HUES48 (cell line): Measurements from ENCODE around the gene CDH16.
A peak's percentile ranks its signal among the peaks of the same experiment; 100 is the strongest.
"Not testable (repeated sequence)": the region's sequence is repeated elsewhere in the genome, so short reads cannot be mapped to it uniquely, and the experiment has no call there.

ENCODE experiments used
- H3K27ac ChIP-seq: one replicate; pipeline ENCODE4 v1.7.0; 2013; ENCODE audit warnings: low read depth, low read length, inconsistent platforms
- H3K27me3 ChIP-seq: 2 replicates; pipeline ENCODE4 v1.6.1; 2013; ENCODE audit warnings: mild to moderate bottlenecking, low read length; ENCODE audit not compliant: control insufficient read depth, insufficient read depth
- H3K36me3 ChIP-seq: 2 replicates; pipeline ENCODE4 v1.6.1; 2013; ENCODE audit warnings: low read length; ENCODE audit not compliant: control insufficient read depth, insufficient read depth
- H3K4me1 ChIP-seq: 2 replicates; pipeline ENCODE4 v1.6.1; 2013; ENCODE audit warnings: mild to moderate bottlenecking, low read length; ENCODE audit not compliant: control insufficient read depth, insufficient read depth
- H3K4me3 ChIP-seq: 2 replicates; pipeline ENCODE4 v1.5.1; 2013; ENCODE audit warnings: mild to moderate bottlenecking, low read depth, low read length
- H3K9ac ChIP-seq: 2 replicates; pipeline ENCODE4 v1.6.1; 2013; ENCODE audit warnings: mild to moderate bottlenecking, low read depth, low read length, moderate library complexity
- H3K9me3 ChIP-seq: 2 replicates; pipeline ENCODE4 v1.6.1; 2013; ENCODE audit warnings: low read length; ENCODE audit not compliant: control insufficient read depth, insufficient read depth

CDH16 gene, protein sequence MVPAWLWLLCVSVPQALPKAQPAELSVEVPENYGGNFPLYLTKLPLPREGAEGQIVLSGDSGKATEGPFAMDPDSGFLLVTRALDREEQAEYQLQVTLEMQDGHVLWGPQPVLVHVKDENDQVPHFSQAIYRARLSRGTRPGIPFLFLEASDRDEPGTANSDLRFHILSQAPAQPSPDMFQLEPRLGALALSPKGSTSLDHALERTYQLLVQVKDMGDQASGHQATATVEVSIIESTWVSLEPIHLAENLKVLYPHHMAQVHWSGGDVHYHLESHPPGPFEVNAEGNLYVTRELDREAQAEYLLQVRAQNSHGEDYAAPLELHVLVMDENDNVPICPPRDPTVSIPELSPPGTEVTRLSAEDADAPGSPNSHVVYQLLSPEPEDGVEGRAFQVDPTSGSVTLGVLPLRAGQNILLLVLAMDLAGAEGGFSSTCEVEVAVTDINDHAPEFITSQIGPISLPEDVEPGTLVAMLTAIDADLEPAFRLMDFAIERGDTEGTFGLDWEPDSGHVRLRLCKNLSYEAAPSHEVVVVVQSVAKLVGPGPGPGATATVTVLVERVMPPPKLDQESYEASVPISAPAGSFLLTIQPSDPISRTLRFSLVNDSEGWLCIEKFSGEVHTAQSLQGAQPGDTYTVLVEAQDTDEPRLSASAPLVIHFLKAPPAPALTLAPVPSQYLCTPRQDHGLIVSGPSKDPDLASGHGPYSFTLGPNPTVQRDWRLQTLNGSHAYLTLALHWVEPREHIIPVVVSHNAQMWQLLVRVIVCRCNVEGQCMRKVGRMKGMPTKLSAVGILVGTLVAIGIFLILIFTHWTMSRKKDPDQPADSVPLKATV

DNA sequence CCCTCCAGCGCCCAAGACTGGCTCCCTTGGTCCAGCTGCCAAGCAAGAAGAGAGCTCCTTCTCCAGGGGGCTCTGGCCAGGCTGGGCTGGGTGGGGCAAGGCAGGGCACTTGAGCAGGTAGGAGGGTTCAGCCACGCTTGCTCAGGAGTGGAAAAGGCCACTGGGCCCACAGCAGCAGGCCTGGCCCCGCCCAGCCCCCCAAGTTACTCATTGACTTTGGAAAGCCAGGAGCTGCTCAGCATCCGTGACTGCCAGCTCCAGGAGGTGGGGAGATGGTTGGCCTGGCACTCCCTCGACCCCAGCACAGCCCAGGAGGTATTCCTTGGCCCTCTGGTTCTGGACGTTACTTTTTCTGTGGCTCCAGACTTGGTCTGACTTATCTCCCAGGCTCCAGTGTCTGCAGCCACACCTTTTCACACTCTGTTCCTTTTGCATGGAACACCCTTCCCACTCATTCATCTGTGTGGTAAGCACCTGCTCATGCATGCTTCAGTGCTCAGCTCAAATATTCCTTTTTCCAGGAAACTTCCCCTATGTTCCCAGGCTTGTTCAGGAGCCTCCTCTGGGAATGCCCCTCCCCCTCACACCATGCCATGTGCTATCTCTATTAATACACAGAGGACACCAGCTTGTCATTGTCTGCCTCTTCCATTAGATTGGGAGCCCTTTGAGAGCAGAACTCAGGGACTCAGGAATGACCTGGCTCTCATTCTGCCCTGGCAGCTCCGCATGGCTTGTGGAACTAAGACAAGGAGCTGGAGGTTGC lies at the start of gene CDH16:
TSS of gene CDH16 (minus strand) at position 83 of the 766 bp plus-strand sequence. CDS start 820 bp downstream, outside the sequence.
- H3K27ac ChIP-seq: no peak within 1 kb of the TSS

DNA sequence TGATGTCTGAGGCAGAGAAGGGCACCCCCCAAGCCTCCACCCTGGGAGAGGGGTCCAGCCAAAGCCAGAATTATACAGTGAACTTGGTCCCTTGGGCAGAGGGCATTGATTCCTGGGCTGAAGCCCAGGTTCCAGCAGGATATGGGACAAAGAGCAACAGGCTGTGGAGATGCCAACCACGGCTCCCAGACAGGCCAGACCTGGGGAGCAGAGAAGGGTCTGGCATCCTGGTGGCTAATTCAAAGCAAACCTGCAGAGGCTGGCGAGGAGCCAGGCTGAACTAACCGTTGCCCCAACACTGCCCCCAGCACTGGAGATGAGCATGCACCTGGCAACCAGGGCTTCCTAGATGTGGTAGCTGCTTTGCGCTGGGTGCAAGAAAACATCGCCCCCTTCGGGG lies 45.4 kb upstream of the CDH16 start:
- Histone ChIP-seq H3K36me3 (no peaks in the 10 kb centered on the region), H3K27ac (no peak overlapping the region), H3K27me3 (no peaks in the 10 kb centered on the region), H3K9me3 (no peaks in the 10 kb centered on the region), H3K4me3 (no peak overlapping the region), H3K9ac (no peak overlapping the region), H3K4me1 (peaks cover 2% of the 10 kb centered on the region; the same call in 1 of the 2 replicates)

More for the DNA sequence above, at the start of gene CDH16:
- Histone ChIP-seq H3K36me3 (no peaks in the 10 kb centered on the region), H3K9ac (no peak within 1 kb of the TSS), H3K27me3 (peaks cover 11% of the 10 kb centered on the region), H3K9me3 (no peaks in the 10 kb centered on the region), H3K4me1 (no peaks in the 10 kb centered on the region), H3K4me3 (no peak within 1 kb of the TSS)

DNA sequence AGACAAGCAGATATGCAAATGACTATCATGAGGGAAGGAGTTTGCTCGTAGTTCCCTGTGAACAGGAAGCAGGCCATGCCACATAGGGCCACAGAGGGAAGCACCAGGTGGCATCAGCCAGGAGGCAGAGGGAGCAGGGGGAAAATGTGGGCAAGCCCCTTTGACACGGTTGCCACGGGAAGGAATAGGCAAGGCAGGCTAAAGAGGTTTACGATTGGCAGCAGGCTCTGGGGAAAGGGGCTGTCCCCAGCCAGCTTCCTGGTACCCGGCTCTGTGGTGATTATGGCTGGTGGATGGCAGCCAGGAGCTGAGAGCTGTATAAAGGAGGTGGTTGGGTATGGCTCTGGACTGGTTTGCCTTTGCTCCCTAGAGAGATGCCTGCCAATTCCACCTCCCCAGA lies 43.2 kb upstream of the CDH16 start:
- Histone ChIP-seq H3K27me3 (no peaks in the 10 kb centered on the region), H3K36me3 (no peaks in the 10 kb centered on the region), H3K9ac (no peak overlapping the region), H3K4me3 (no peak overlapping the region), H3K9me3 (no peaks in the 10 kb centered on the region), H3K4me1 (peaks cover 2% of the 10 kb centered on the region; the same call in 1 of the 2 replicates), H3K27ac (no peak overlapping the region)

DNA sequence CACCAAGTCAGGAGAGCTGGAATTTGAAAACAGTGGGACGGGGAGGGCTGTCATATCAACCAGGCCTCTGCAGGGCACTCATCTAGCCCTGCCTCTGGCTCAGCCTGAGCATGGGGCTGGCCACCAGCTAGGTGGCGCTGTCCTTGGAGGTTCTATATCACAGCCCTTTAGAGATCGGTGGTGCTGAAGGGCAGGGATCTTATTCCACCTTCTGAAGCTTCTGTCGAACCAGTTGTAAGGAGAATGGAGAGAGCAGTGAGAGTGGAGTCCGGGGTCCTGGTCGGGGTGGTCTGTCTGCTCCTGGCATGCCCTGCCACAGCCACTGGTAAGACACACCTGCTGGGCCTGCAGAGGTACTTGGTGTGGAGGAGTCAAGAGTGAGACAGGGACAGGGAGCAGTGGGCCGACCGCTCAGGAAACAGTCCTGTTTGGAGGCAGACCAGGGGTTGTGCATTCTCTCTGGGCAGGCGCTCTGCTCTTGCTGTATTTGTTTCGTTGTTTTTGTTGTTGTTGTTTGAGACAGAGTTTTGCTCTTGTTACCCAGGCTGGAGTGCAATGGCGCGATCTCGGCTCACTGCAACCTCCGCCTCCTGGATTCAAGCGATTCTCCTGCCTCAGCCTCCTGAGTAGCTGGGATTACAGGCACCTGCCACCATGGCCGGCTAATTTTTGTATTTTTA lies 42.5 kb upstream of the CDH16 start, which contains the start of gene CES3:
TSS of gene CES3 (plus strand) at position 202 of the 680 bp plus-strand sequence. CDS start at position 244, 42 bp downstream.
- Histone ChIP-seq H3K4me1 (peaks cover 2% of the 10 kb centered on the region; the same call in 1 of the 2 replicates), H3K9ac (peak within 1 kb of the TSS; percentile 22; the same call in 1 of the 2 replicates), H3K27ac (no peak within 1 kb of the TSS), H3K36me3 (no peaks in the 10 kb centered on the region), H3K27me3 (no peaks in the 10 kb centered on the region), H3K9me3 (no peaks in the 10 kb centered on the region), H3K4me3 (peak within 1 kb of the TSS; percentile 57; the same call in 1 of the 2 replicates)

DNA sequence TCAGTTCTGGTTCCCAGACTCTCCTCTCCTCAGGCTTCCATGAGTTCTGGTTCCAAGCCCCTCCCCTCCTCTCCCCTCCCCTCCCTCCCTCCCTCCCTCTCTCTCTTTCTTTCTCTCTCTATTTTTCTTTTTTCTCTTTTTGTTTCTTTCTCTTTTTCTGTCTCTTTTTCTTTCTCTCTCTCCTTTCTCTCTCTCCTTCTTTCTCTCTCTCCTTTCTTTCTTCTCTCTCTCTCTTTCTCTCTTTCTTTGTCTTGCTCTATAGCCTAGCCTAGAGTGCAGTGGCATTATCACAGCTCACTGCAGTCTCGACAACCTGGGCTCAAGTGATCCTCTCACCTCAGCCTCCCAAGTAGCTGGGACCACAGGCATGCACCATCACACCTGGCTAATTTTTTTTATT lies 41.6 kb upstream of the CDH16 start:
- Histone ChIP-seq H3K4me3 (no peak overlapping the region), H3K9ac (no peak overlapping the region), H3K9me3 (no peaks in the 10 kb centered on the region), H3K4me1 (peaks cover 2% of the 10 kb centered on the region; the same call in 1 of the 2 replicates), H3K27ac (no peak overlapping the region), H3K36me3 (no peaks in the 10 kb centered on the region), H3K27me3 (no peaks in the 10 kb centered on the region)

DNA sequence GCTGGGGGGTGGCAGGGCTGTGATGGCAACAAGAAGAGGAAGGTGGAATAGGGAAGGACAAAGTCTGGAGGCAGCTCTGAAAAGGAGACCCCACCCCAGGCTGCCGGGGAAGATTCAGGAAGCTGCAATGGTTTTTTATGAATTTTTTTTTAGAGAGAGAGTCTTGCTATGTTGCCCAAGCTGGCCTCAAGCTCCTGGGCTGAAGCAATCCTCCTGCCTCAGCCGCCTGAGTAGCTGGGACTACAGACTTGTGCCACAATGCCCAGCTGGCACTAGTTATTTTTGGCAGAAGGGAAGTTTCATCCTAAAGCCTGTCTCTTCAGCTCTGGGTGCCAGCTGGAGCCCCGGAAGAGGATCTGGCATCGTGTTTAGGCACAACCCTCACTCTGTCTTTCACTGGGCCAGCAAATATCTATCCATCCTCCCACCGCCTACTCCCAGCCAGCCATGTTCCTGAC lies 41.0 kb upstream of the CDH16 start:
- H3K9ac ChIP-seq: no peak overlapping the region
- H3K4me1 ChIP-seq: peaks cover 2% of the 10 kb centered on the region; the same call in 1 of the 2 replicates
- H3K4me3 ChIP-seq: no peak overlapping the region
- no peaks in the 10 kb centered on the region for H3K9me3 ChIP-seq
- H3K27ac ChIP-seq: no peak overlapping the region
- H3K36me3 ChIP-seq: no peaks in the 10 kb centered on the region
- H3K27me3 ChIP-seq: no peaks in the 10 kb centered on the region

DNA sequence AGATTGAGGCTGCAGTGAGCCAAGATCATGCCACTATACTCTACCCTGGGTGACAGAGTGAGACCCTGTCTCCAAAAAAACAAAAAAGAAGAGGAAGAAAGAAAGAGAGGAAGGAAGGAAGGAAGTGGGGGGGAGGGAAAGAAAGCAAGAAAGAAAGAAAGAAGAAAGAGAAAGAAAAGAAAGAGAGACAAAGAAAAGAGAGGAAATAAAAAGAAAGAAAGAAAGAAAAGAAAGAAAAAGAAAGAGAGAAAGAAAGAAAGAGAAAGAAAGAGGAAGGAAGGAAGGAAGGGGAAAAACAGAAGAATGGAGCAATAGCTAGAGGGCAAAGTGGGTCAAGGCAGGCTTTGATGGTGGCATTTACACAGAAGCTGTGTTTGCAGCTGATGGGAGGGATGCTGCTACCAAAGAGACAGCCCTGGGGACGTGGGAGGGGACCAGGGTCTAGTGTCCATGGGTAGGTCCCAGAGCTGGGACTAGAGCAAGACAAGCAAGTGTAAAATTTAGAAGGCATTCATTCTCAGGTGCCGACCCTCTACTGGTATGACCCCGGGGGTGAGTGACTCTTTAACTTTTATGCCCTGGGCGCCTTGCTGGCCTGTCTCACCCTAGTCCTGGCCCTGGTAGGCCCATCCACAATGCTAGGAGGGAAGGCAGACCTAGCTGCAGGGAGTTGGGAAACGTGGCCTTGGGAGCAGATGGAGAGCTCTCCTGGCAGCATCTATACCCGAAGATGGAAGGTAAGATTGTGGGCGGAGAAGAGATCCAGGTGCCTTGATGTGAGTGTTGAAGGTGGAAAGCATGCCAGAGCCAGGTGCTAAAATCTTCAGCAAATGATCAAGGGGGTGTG lies 40.4 kb upstream of the CDH16 start:
- no peak overlapping the region for H3K9ac ChIP-seq

DNA sequence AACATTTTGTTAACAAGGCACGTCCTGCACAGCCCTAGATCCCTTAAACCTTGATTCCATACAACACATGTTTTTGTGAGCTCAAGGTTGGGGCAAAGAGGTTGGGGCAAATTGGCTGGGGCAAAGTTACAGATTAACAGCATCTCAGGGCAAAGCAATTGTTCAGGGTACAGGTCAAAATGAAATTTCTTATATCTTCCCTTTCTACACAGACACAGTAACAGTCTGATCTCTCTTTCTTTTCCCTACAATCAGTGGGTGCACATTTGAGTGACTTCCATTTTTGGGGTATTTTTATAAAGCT lies 37.4 kb upstream of the CDH16 start:
- H3K27ac ChIP-seq, H3K27me3 ChIP-seq, H3K9me3 ChIP-seq, H3K4me1 ChIP-seq, H3K9ac ChIP-seq, H3K36me3 ChIP-seq, H3K4me3 ChIP-seq: not testable (repeated sequence)

More for the DNA sequence above, 40.4 kb upstream of the CDH16 start:
- H3K9me3 ChIP-seq: no peaks in the 10 kb centered on the region
- no peaks in the 10 kb centered on the region for H3K36me3 ChIP-seq
- H3K27ac ChIP-seq: no peak overlapping the region
- peaks cover 2% of the 10 kb centered on the region; the same call in 1 of the 2 replicates for H3K4me1 ChIP-seq
- no peaks in the 10 kb centered on the region for H3K27me3 ChIP-seq
- H3K4me3 ChIP-seq: no peak overlapping the region

DNA sequence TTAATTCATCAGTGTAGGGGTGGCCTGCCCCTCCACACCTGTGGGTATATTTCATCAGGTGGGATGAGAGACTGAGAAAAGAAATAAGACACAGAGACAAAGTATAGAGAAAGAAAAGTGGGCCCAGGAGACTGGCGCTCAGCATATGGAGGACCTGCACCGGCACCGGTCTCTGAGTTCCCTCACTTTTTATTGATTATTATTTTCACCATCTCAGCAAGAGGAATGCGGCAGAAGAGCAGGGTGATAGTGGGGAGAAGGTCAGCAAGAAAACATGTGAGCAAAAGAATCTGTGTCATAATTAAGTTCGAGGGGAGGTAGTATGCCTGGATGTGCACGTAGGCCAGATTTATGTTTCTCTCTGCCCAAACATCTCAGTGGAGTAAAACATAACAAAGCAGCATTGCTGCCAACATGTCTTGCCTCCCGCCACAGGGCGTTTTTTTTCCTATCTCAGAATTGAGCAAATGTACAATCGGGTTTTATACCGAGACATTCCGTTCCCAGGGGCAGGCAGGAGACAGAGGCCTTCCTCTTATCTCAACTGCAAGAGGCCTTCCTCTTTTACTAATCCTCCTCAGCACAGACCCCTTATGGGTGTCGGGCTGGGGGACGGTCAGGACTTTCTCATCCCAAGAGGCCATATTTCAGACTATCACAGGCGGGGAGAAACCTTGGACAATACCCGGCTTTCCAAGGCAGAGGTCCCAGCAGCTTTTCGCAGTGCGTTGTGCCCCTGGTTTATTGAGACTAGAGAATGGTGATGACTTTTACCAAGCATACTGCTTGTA lies 36.9 kb upstream of the CDH16 start:
- not testable (repeated sequence) for H3K4me1 ChIP-seq, H3K27me3 ChIP-seq, H3K9ac ChIP-seq, H3K4me3 ChIP-seq, H3K36me3 ChIP-seq, H3K27ac ChIP-seq, H3K9me3 ChIP-seq
